Glutamatergic neuron (in vitro differentiated cells): Measurements from ENCODE around the gene MAL. TPM values are rescaled to one million over a fixed set of nuclear protein-coding genes. Genes with fewer than 3 reads are reported as not detected.

Experiments used
- DNase-seq: peaks from one replicate; pipeline ENCODE4 v3.0.0; 2022
- H3K27ac Mint-ChIP-seq: one replicate; pipeline ENCODE4 v1.8.0; 2020; ENCODE audit warnings: mild to moderate bottlenecking, mixed read lengths, inconsistent platforms; ENCODE audit not compliant: unreplicated experiment
- H3K27me3 Mint-ChIP-seq: one replicate; pipeline ENCODE4 v1.8.0; 2020; ENCODE audit warnings: mild to moderate bottlenecking, moderate library complexity, mixed read lengths, inconsistent platforms; ENCODE audit not compliant: unreplicated experiment
- H3K36me3 Mint-ChIP-seq: one replicate; pipeline ENCODE4 v1.8.0; 2020; ENCODE audit warnings: mild to moderate bottlenecking, mixed read lengths, inconsistent platforms; ENCODE audit not compliant: unreplicated experiment
- H3K4me1 Mint-ChIP-seq: one replicate; pipeline ENCODE4 v1.8.0; 2020; ENCODE audit warnings: mild to moderate bottlenecking, low read depth, mixed read lengths, inconsistent platforms; ENCODE audit not compliant: unreplicated experiment
- H3K4me3 Mint-ChIP-seq: one replicate; pipeline ENCODE4 v1.8.0; 2020; ENCODE audit warnings: mild to moderate bottlenecking, mixed read lengths, inconsistent platforms; ENCODE audit not compliant: unreplicated experiment
- H3K9me3 Mint-ChIP-seq: one replicate; pipeline ENCODE4 v1.8.0; 2020; ENCODE audit warnings: mild to moderate bottlenecking, moderate library complexity, mixed read lengths, inconsistent platforms; ENCODE audit not compliant: unreplicated experiment
- CTCF ChIP-seq: fragments of 200-600 bp; sonication (generic); IDR thresholded peaks from one replicate; pipeline ENCODE4 v1.5.0; 2021; ENCODE audit not compliant: partially characterized antibody, unreplicated experiment
- total RNA-seq: library from RNA; stranded (reverse); fragmentation: NEBNext Ultra II Directional; extraction: Animal tissue kit (Norgen Biotek cat#: 25700); gene quantifications from one replicate; pipeline ENCODE4 v1.2.1, GENCODE V29; 2021; ENCODE audit not compliant: unreplicated experiment

The MAL gene
- total RNA-seq, 1 donor from 2014 or later = 9.0 TPM

- no peak overlapping the region for H3K4me3 Mint-ChIP-seq
- peaks cover 8% of the 10 kb centered on the region for H3K9me3 Mint-ChIP-seq
- H3K27me3 Mint-ChIP-seq = no peaks in the 10 kb centered on the region
- TF ChIP-seq CTCF = no peak
- DNase-seq = no peak
- no peaks in the 10 kb centered on the region for H3K36me3 Mint-ChIP-seq
- no peak overlapping the region for H3K27ac Mint-ChIP-seq
- H3K4me1 Mint-ChIP-seq = peaks cover 6% of the 10 kb centered on the region
Observed at GRCh38 chr2:95057535-95058370, 32.2 kb downstream of the MAL start.

- H3K9me3 Mint-ChIP-seq = peaks cover 8% of the 10 kb centered on the region
- no peak overlapping the region for H3K27ac Mint-ChIP-seq
- H3K4me1 Mint-ChIP-seq = peaks cover 9% of the 10 kb centered on the region
- H3K36me3 Mint-ChIP-seq = no peaks in the 10 kb centered on the region
- no peak for DNase-seq
- H3K4me3 Mint-ChIP-seq = no peak overlapping the region
- no peak for TF ChIP-seq CTCF
- no peaks in the 10 kb centered on the region for H3K27me3 Mint-ChIP-seq
Observed at GRCh38 chr2:95058466-95058988, 33.0 kb downstream of the MAL start.

GRCh38 chr2:95058989-95059641 is 33.6 kb downstream of the MAL start:
- Mint-ChIP-seq H3K4me1 (peaks cover 9% of the 10 kb centered on the region), H3K36me3 (no peaks in the 10 kb centered on the region), H3K27ac (no peak overlapping the region), H3K9me3 (peaks cover 6% of the 10 kb centered on the region), H3K27me3 (no peaks in the 10 kb centered on the region), H3K4me3 (no peak overlapping the region)
- DNase-seq = no peak
- TF ChIP-seq CTCF = no peak

GRCh38 chr2:95059656-95060370 is 34.3 kb downstream of the MAL start:
- H3K27ac Mint-ChIP-seq = no peak overlapping the region
- peaks cover 6% of the 10 kb centered on the region for H3K9me3 Mint-ChIP-seq
- H3K4me3 Mint-ChIP-seq = no peak overlapping the region
- no peaks in the 10 kb centered on the region for H3K36me3 Mint-ChIP-seq
- DNase-seq = no peak
- H3K4me1 Mint-ChIP-seq = peaks cover 9% of the 10 kb centered on the region
- H3K27me3 Mint-ChIP-seq = no peaks in the 10 kb centered on the region
- TF ChIP-seq CTCF = no peak
